ENCODE measurements around the gene HLA-DRB5.

HLA-DRB5 gene

DNA sequence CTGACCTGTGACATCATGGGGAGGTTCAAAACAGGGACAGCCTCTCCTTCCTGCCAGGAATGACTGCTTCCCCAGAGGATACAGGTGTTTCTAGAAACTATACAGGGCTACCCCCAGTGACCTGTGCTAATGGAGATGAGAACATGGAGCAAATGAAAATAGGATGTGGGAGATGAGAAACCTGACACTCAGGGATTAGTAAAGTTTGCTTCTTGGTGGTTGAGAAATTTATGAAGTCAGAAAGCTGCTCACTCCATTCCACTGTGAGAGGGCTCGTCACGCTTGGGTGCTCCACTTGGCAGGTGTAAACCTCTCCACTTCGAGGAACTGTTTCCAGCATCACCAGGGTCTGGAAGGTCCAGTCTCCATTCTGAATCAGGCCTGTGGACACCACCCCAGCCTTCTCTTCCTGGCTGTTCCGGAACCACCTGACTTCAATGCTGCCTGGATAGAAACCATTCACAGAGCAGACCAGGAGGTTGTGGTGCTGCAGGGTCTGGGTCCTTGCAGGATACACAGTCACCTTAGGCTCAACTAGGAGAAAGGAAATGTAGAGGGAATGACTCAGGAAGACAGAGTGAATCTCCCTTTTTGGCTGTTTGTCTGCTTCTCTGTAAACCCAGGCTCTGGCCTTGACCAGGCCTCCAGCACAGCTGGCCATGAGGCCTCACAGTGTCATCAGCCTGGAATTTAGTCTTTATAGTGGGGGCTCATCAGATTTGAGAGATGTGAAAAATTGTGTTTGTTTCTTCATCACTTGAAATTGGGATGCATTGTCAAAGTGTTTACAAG is 10.8 kb downstream of the HLA-DRB5 start:
- Histone ChIP-seq H3K9me3 (ENCODE audit: insufficient read depth, low read length) (no peaks in the 10 kb centered on the region), H3K9ac (ENCODE audit: low read length) (no peak overlapping the region), H3K79me2 (ENCODE audit: insufficient read depth, low read length) (no peaks in the 10 kb centered on the region), H3K27me3 (ENCODE audit: low read length) (no peaks in the 10 kb centered on the region), H3K36me3 (ENCODE audit: low read length) (no peaks in the 10 kb centered on the region), H4K20me1 (ENCODE audit: low read depth, low read length) (no peaks in the 10 kb centered on the region), H3K9me2 (replicated peaks; ENCODE audit: insufficient read depth, low read length) (no peaks in the 10 kb centered on the region), H3K4me2 (ENCODE audit: low read depth, low read length, poor library complexity, severe bottlenecking) (no peak overlapping the region), H2AFZ (ENCODE audit: low read depth, low read length, severe bottlenecking) (no peak overlapping the region), H3F3A (ENCODE audit: insufficient read depth) (no peaks in the 10 kb centered on the region), H3K4me3 (ENCODE audit: insufficient read depth, low read length, poor library complexity, severe bottlenecking) (no peak overlapping the region), H3K27ac (ENCODE audit: low read depth, low read length) (no peak overlapping the region)
- no peak for TF ChIP-seq EZH2phosphoT487 (conservative IDR thresholded peaks at IDR 0.05; ENCODE audit: low read length)
- TF ChIP-seq, protein P1, sequence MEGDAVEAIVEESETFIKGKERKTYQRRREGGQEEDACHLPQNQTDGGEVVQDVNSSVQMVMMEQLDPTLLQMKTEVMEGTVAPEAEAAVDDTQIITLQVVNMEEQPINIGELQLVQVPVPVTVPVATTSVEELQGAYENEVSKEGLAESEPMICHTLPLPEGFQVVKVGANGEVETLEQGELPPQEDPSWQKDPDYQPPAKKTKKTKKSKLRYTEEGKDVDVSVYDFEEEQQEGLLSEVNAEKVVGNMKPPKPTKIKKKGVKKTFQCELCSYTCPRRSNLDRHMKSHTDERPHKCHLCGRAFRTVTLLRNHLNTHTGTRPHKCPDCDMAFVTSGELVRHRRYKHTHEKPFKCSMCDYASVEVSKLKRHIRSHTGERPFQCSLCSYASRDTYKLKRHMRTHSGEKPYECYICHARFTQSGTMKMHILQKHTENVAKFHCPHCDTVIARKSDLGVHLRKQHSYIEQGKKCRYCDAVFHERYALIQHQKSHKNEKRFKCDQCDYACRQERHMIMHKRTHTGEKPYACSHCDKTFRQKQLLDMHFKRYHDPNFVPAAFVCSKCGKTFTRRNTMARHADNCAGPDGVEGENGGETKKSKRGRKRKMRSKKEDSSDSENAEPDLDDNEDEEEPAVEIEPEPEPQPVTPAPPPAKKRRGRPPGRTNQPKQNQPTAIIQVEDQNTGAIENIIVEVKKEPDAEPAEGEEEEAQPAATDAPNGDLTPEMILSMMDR (IDR thresholded peaks at IDR 0.05; ENCODE audit: insufficient read depth, low read length, poor library complexity, severe bottlenecking), result no peak

DNA sequence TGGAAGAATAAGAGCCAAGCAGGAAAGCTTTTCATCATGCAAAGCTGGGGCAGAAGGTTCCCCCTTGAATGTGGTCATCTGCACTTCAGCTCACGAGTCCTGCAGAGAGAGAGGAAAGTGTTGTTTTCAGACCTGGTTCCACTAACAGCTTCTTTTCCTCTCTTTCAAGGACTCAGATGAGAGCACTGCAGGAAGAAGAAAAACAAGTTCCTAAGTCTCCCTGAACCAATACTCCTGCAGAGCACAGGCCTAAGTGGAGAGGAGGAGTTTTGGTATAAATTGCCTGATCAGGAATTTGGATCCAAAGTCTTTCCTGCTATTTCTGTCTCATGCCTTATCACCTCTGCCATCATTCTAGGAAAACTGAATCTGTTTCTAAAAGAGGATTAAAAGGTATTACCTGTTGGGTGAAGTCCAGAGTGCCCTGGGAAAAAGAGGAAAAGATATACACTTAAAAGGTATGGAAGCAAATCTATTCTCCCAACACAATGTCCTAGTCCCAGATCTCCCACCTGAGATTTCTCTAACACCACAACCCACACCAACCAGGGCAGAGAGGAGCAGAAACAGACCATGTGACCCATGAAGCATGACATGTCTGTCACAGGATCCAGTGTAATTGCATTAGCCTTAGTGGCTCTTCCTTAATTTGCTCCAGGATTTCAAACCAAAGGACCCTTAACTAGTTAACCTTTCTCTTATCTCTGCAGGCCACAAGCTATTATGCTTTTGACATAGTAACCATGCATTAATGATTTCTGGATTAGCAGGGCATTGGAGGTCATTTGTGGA is 12.2 kb downstream of the HLA-DRB5 start:
- no peaks in the 10 kb centered on the region for H3K9me2 ChIP-seq (replicated peaks; ENCODE audit: insufficient read depth, low read length)

DNA sequence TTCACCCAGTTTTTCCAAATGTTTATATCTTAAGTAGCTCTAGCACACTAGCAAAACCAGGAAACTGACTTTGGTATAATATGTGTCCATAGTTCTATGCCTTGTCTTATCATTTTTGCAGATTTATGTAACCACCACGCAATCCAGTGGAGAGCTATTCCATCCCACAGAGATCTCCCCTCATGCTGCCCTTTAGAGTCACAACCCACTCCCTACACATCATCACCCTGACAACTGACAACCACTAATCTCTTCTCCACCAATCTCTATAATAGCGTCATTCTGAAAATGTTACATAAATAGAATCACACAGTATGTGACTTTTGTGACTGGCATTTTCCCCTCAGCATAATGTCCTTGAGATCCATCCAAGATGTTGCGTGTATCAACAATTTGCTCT is 29.1 kb downstream of the HLA-DRB5 start:
- no peaks in the 10 kb centered on the region for H3K27me3 ChIP-seq (ENCODE audit: low read length)
- no peaks in the 10 kb centered on the region for H3K9me2 ChIP-seq (replicated peaks; ENCODE audit: insufficient read depth, low read length)
- H4K20me1 ChIP-seq (ENCODE audit: low read depth, low read length), result no peaks in the 10 kb centered on the region
- no peak overlapping the region for H3K27ac ChIP-seq (ENCODE audit: low read depth, low read length)
- H3F3A ChIP-seq (ENCODE audit: insufficient read depth), result no peaks in the 10 kb centered on the region
- H3K4me3 ChIP-seq (ENCODE audit: insufficient read depth, low read length, poor library complexity, severe bottlenecking), result no peak overlapping the region
- no peaks in the 10 kb centered on the region for H3K9me3 ChIP-seq (ENCODE audit: insufficient read depth, low read length)
- H3K9ac ChIP-seq (ENCODE audit: low read length), result no peak overlapping the region
- no peak for TF ChIP-seq EZH2phosphoT487 (conservative IDR thresholded peaks at IDR 0.05; ENCODE audit: low read length)
- TF ChIP-seq, protein P1 (IDR thresholded peaks at IDR 0.05; ENCODE audit: insufficient read depth, low read length, poor library complexity, severe bottlenecking), result no peak
- H3K4me2 ChIP-seq (ENCODE audit: low read depth, low read length, poor library complexity, severe bottlenecking), result no peak overlapping the region
- H3K36me3 ChIP-seq (ENCODE audit: low read length), result no peaks in the 10 kb centered on the region
- no peaks in the 10 kb centered on the region for H3K79me2 ChIP-seq (ENCODE audit: insufficient read depth, low read length)
- no peak overlapping the region for H2AFZ ChIP-seq (ENCODE audit: low read depth, low read length, severe bottlenecking)

More for the DNA sequence above, 12.2 kb downstream of the HLA-DRB5 start:
- no peak overlapping the region for H3K4me3 ChIP-seq (ENCODE audit: insufficient read depth, low read length, poor library complexity, severe bottlenecking)
- no peak overlapping the region for H3K4me2 ChIP-seq (ENCODE audit: low read depth, low read length, poor library complexity, severe bottlenecking)
- H3K79me2 ChIP-seq (ENCODE audit: insufficient read depth, low read length), result no peaks in the 10 kb centered on the region
- H3K9me3 ChIP-seq (ENCODE audit: insufficient read depth, low read length), result no peaks in the 10 kb centered on the region
- no peaks in the 10 kb centered on the region for H4K20me1 ChIP-seq (ENCODE audit: low read depth, low read length)
- TF ChIP-seq EZH2phosphoT487 (conservative IDR thresholded peaks at IDR 0.05; ENCODE audit: low read length), result no peak
- TF ChIP-seq, protein P1 (IDR thresholded peaks at IDR 0.05; ENCODE audit: insufficient read depth, low read length, poor library complexity, severe bottlenecking), result no peak
- H2AFZ ChIP-seq (ENCODE audit: low read depth, low read length, severe bottlenecking), result no peak overlapping the region
- H3K36me3 ChIP-seq (ENCODE audit: low read length), result no peaks in the 10 kb centered on the region
- no peak overlapping the region for H3K9ac ChIP-seq (ENCODE audit: low read length)
- H3K27me3 ChIP-seq (ENCODE audit: low read length), result no peaks in the 10 kb centered on the region
- H3K27ac ChIP-seq (ENCODE audit: low read depth, low read length), result no peak overlapping the region
- no peaks in the 10 kb centered on the region for H3F3A ChIP-seq (ENCODE audit: insufficient read depth)
